Measurements from ENCODE around the gene DPCD.

DNA sequence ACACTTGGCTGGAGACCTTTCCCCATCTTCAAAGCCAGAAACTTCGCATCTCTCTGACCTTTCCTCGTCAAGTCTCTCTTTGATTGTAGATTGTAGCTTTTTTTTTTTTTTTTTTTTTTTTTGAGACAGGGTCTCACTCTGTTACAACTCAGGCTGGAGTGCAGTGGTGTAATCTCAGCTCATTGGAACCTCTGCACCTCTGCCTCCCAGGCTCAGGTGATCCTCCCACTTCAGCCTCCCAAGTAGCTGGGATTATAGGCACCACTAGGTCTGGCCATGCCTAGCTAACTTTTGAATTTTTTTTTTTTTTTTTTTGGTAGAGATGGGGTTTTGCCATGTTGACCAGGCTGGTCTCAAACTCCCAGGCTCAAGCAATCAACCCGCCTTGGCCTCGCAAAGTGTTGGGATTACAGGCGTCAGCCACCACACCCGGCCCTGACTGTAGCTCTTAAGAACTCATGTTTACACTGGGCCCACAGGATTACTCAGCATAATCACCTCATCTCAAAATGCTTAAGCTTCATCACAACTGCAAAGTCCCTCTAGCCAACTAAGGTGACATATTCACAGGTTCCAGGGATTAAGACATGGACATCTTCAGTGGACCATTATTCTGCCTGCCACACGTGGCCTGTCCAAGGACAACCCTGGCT, 11.8 kb upstream of the DPCD start:
- TF ChIP-seq, protein P1, sequence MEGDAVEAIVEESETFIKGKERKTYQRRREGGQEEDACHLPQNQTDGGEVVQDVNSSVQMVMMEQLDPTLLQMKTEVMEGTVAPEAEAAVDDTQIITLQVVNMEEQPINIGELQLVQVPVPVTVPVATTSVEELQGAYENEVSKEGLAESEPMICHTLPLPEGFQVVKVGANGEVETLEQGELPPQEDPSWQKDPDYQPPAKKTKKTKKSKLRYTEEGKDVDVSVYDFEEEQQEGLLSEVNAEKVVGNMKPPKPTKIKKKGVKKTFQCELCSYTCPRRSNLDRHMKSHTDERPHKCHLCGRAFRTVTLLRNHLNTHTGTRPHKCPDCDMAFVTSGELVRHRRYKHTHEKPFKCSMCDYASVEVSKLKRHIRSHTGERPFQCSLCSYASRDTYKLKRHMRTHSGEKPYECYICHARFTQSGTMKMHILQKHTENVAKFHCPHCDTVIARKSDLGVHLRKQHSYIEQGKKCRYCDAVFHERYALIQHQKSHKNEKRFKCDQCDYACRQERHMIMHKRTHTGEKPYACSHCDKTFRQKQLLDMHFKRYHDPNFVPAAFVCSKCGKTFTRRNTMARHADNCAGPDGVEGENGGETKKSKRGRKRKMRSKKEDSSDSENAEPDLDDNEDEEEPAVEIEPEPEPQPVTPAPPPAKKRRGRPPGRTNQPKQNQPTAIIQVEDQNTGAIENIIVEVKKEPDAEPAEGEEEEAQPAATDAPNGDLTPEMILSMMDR (IDR thresholded peaks at IDR 0.05) = no peak
- TF ChIP-seq POLR2A (IDR thresholded peaks at IDR 0.05) = no peak

All from gastroesophageal sphincter (tissue), 3 donors.